SK-N-SH treated with all-trans-retinoic acid at 6 μM for 48 hours (cell line): ENCODE results near the gene MYO15A.

Source experiments
- ATAC-seq: fragments of 200-7000 bp; cut with Tn5 transposase; 3 replicates; pipeline ENCODE4 v1.9.1; 2020; ENCODE audit warnings: mild to moderate bottlenecking, moderate library complexity
- CREB5 ChIP-seq: fragments of 250-450 bp; sonication (Bioruptor Pico); IDR thresholded peaks from 2 replicates; pipeline ENCODE4 v1.5.1; 2020; ENCODE audit warnings: low read depth, mild to moderate bottlenecking, moderate library complexity
- CSDC2 ChIP-seq: fragments of 250-450 bp; sonication (Bioruptor Pico); IDR thresholded peaks from 2 replicates; pipeline ENCODE4 v1.5.0; 2020; ENCODE audit warnings: mild to moderate bottlenecking, moderate library complexity
- CSRNP3 ChIP-seq: fragments of 250-450 bp; sonication (Bioruptor Pico); IDR thresholded peaks from 2 replicates; pipeline ENCODE4 v1.5.1; 2021; ENCODE audit warnings: mild to moderate bottlenecking, moderate library complexity
- ESRRG ChIP-seq: fragments of 250-450 bp; sonication (Bioruptor Pico); IDR thresholded peaks from 2 replicates; pipeline ENCODE4 v1.6.1; 2021; ENCODE audit warnings: mild to moderate bottlenecking
- ISL1 ChIP-seq: fragments of 250-450 bp; sonication (Bioruptor Pico); IDR thresholded peaks from 2 replicates; pipeline ENCODE4 v2.1.2; 2022; ENCODE audit warnings: mild to moderate bottlenecking, moderate library complexity
- PATZ1 ChIP-seq: fragments of 250-450 bp; sonication (Bioruptor Pico); IDR thresholded peaks from 2 replicates; pipeline ENCODE4 v1.8.0; 2020; ENCODE audit warnings: mild to moderate bottlenecking, moderate library complexity, borderline replicate concordance
- POU6F1 ChIP-seq: fragments of 250-450 bp; sonication (Bioruptor Pico); IDR thresholded peaks from 2 replicates; pipeline ENCODE4 v1.8.0; 2021; ENCODE audit warnings: low read depth, mild to moderate bottlenecking, moderate library complexity, borderline replicate concordance
- PPARA ChIP-seq: fragments of 250-450 bp; sonication (Bioruptor Pico); IDR thresholded peaks from 2 replicates; pipeline ENCODE4 v1.5.0; 2020; ENCODE audit warnings: mild to moderate bottlenecking, borderline replicate concordance
- RARB ChIP-seq: fragments of 250-450 bp; sonication (Bioruptor Pico); IDR thresholded peaks from 2 replicates; pipeline ENCODE4 v1.8.0; 2021; ENCODE audit warnings: mild to moderate bottlenecking, moderate library complexity
- SNAI2 ChIP-seq: fragments of 250-450 bp; sonication (Bioruptor Pico); IDR thresholded peaks from 2 replicates; pipeline ENCODE4 v1.5.0; 2020; ENCODE audit warnings: mild to moderate bottlenecking, moderate library complexity
- TCF4 ChIP-seq: fragments of 250-450 bp; sonication (Bioruptor Pico); IDR thresholded peaks from 2 replicates; pipeline ENCODE4 v1.8.0; 2021; ENCODE audit warnings: mild to moderate bottlenecking, moderate library complexity, borderline replicate concordance
- TOX ChIP-seq: fragments of 250-450 bp; sonication (Bioruptor Pico); IDR thresholded peaks from 2 replicates; pipeline ENCODE4 v1.8.0; 2021; ENCODE audit warnings: mild to moderate bottlenecking, moderate library complexity, borderline replicate concordance
- TSHZ2 ChIP-seq: fragments of 250-450 bp; sonication (Bioruptor Pico); IDR thresholded peaks from 2 replicates; pipeline ENCODE4 v1.5.0; 2020; ENCODE audit warnings: mild to moderate bottlenecking, moderate library complexity
- ZC3H10 ChIP-seq: fragments of 250-450 bp; sonication (Bioruptor Pico); IDR thresholded peaks from 2 replicates; pipeline ENCODE4 v1.5.1; 2021; ENCODE audit warnings: mild to moderate bottlenecking, moderate library complexity
- ZNF565 ChIP-seq: fragments of 450-650 bp; formaldehyde crosslinking; conservative IDR thresholded peaks from 2 replicates; pipeline ENCODE4 v1.5.0; 2020; ENCODE audit warnings: low read depth, mild to moderate bottlenecking, moderate library complexity
- ZNF8 ChIP-seq: fragments of 450-650 bp; formaldehyde crosslinking; IDR thresholded peaks from 2 replicates; pipeline ENCODE4 v1.5.0; 2020; ENCODE audit warnings: mild to moderate bottlenecking, moderate library complexity

MYO15A gene

GRCh38 chr17:18144261-18144660 is 35.7 kb downstream of the MYO15A start (continued):
- TF ChIP-seq PATZ1 (CRISPR knock-in tag) (no peak), TOX (CRISPR knock-in tag) (no peak), ZC3H10 (CRISPR knock-in tag) (no peak)

- ATAC-seq, result no peak
- TF ChIP-seq ESRRG (CRISPR knock-in tag) (no peak), RARB (CRISPR knock-in tag) (no peak), TCF4 (CRISPR knock-in tag) (no peak), ISL1 (CRISPR knock-in tag) (no peak), POU6F1 (CRISPR knock-in tag) (no peak), TSHZ2 (CRISPR knock-in tag) (no peak), CREB5 (CRISPR knock-in tag) (no peak), ZNF565 (CRISPR knock-in tag) (no peak), ZC3H10 (CRISPR knock-in tag) (no peak), CSRNP3 (no peak), TOX (CRISPR knock-in tag) (no peak), ZNF8 (no peak), PPARA (CRISPR knock-in tag) (no peak)
These were observed 36.3 kb downstream of the MYO15A start for GRCh38 chr17:18144855-18145254.

GRCh38 chr17:18145811-18146210 is 37.3 kb downstream of the MYO15A start:
- TF ChIP-seq SNAI2 (no peak), PPARA (CRISPR knock-in tag) (no peak), ZC3H10 (CRISPR knock-in tag) (no peak), CREB5 (CRISPR knock-in tag) (no peak), CSRNP3 (no peak), RARB (CRISPR knock-in tag) (no peak), CSDC2 (CRISPR knock-in tag) (no peak), ZNF8 (no peak)
- ATAC-seq, result no peak
